ENCODE measurements around the gene ADAMTS13.

DNA sequence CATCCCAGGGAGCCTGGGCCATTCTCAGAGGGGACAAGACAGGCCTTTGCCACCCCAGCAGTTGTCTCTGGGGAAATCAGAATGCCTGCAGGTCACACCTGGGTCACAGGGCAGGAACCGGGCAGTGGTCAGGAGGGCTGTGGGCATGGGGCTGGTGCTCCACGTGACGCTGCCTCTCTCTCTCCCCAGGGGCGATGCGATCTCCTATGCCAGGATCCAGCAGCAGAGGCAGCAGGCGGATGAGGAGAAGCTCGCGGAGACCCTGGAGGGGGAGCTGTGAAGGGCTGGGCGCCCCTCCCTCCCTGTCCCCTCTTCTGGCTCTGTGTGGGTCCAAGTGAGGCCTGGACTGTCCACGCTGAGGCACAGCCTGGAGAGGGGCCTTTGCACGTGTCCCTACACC lies 46.2 kb downstream of the ADAMTS13 start:
- TF ChIP-seq, protein P1, sequence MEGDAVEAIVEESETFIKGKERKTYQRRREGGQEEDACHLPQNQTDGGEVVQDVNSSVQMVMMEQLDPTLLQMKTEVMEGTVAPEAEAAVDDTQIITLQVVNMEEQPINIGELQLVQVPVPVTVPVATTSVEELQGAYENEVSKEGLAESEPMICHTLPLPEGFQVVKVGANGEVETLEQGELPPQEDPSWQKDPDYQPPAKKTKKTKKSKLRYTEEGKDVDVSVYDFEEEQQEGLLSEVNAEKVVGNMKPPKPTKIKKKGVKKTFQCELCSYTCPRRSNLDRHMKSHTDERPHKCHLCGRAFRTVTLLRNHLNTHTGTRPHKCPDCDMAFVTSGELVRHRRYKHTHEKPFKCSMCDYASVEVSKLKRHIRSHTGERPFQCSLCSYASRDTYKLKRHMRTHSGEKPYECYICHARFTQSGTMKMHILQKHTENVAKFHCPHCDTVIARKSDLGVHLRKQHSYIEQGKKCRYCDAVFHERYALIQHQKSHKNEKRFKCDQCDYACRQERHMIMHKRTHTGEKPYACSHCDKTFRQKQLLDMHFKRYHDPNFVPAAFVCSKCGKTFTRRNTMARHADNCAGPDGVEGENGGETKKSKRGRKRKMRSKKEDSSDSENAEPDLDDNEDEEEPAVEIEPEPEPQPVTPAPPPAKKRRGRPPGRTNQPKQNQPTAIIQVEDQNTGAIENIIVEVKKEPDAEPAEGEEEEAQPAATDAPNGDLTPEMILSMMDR (conservative IDR thresholded peaks at IDR 0.05 in 1 of 2, IDR thresholded peaks at IDR 0.05 in 1 of 2; ENCODE audit: extremely low read depth in 1 of 2, insufficient read depth in 1 of 2, low read depth in 1 of 2, low read length in 2 of 2): no peak
- no peak for TF ChIP-seq EZH2 (IDR thresholded peaks at IDR 0.05; ENCODE audit: borderline replicate concordance, low read length)
